NCI-H2196 treated with DMSO at 0.1 percent for 48 hours (cell line): Measurements from ENCODE around the gene TMEM200A.

Source experiments
- DNase-seq: peaks from one replicate; lab custom pipeline; 2025; ENCODE audit not compliant: unreplicated experiment; lab: John Stamatoyannopoulos, UW

The TMEM200A gene

GRCh38 chr6:130423044-130423443 lies 57.2 kb downstream of the TMEM200A start:
- DNase-seq: no peak

GRCh38 chr6:130424710-130425109 lies 58.9 kb downstream of the TMEM200A start:
- no peak for DNase-seq

- no peak for DNase-seq
These were observed 59.7 kb downstream of the TMEM200A start for GRCh38 chr6:130425537-130425936.

- DNase-seq: no peak
These were observed 60.4 kb downstream of the TMEM200A start for GRCh38 chr6:130426066-130426721.

- DNase-seq: no peak
These were observed 65.6 kb downstream of the TMEM200A start for GRCh38 chr6:130431346-130431852.

GRCh38 chr6:130432838-130433237 lies 67.0 kb downstream of the TMEM200A start:
- DNase-seq: no peak

GRCh38 chr6:130434174-130434873 lies 68.5 kb downstream of the TMEM200A start:
- no peak for DNase-seq

GRCh38 chr6:130435181-130435580 lies 69.4 kb downstream of the TMEM200A start:
- no peak for DNase-seq

- DNase-seq: no peak
These were observed 72.1 kb downstream of the TMEM200A start for GRCh38 chr6:130437961-130438360.

GRCh38 chr6:130447374-130447773 lies 81.6 kb downstream of the TMEM200A start:
- no peak for DNase-seq

GRCh38 chr6:130452336-130452735 lies 86.5 kb downstream of the TMEM200A start:
- DNase-seq: no peak

GRCh38 chr6:130453230-130453629 lies 87.4 kb downstream of the TMEM200A start:
- no peak for DNase-seq

- no peak for DNase-seq
These were observed 91.8 kb downstream of the TMEM200A start for GRCh38 chr6:130457605-130458004.

- DNase-seq: no peak
These were observed 93.5 kb downstream of the TMEM200A start for GRCh38 chr6:130459316-130459715.

- no peak for DNase-seq
These were observed 95.1 kb downstream of the TMEM200A start for GRCh38 chr6:130460934-130461333.

GRCh38 chr6:130466052-130466747 lies 100.4 kb downstream of the TMEM200A start:
- DNase-seq: no peak

- DNase-seq: no peak
These were observed 100.9 kb downstream of the TMEM200A start for GRCh38 chr6:130466748-130467061.

- no peak for DNase-seq
These were observed 101.6 kb downstream of the TMEM200A start for GRCh38 chr6:130467146-130468050.

- no peak for DNase-seq
These were observed 104.9 kb downstream of the TMEM200A start for GRCh38 chr6:130470766-130471165.

- no peak for DNase-seq
These were observed 108.1 kb downstream of the TMEM200A start for GRCh38 chr6:130473886-130474285.
